Thoracic aorta (tissue), 2 donors: ENCODE results near the gene BRWD1. TPM values are rescaled to one million over a fixed set of nuclear protein-coding genes. Genes with fewer than 3 reads are reported as not detected.

Experiments
- ATAC-seq: fragments of 150-250 bp; one replicate; pipeline ENCODE4 v1.8.0; 2017; ENCODE audit warnings: low read depth; ENCODE audit not compliant: insufficient number of reproducible peaks, low FRiP score
- DNase-seq: peaks from one replicate; pipeline ENCODE4 v3.0.0-alpha.2; 2020; ENCODE audit warnings: low spot score
- H3K27ac ChIP-seq, 2 donors: fragments of 200-600 bp; sonication (generic); 1 replicate in 1 of 2; 2 replicates in 1 of 2; pipeline ENCODE4 v1.5.1; 2016; ENCODE audit warnings: mild to moderate bottlenecking in 2 of 2, moderate library complexity in 2 of 2
- H3K27me3 ChIP-seq: fragments of 200-600 bp; sonication (generic); replicated peaks from 2 replicates; pipeline ENCODE4 v1.6.0; 2016; ENCODE audit warnings: mild to moderate bottlenecking; ENCODE audit not compliant: insufficient read depth
- H3K36me3 ChIP-seq: fragments of 200-600 bp; sonication (generic); one replicate; pipeline ENCODE4 v1.5.1; 2016
- H3K4me1 ChIP-seq, 2 donors: fragments of 200-600 bp; sonication (generic); 1 replicate in 1 of 2; 2 replicates in 1 of 2; pipeline versions ENCODE4 v1.5.1 to v1.6.0; 2016; ENCODE audit warnings: low read depth in 2 of 2, mild to moderate bottlenecking in 1 of 2; ENCODE audit not compliant: control insufficient read depth in 1 of 2
- H3K4me3 ChIP-seq: fragments of 200-600 bp; sonication (generic); 2 replicates; pipeline ENCODE4 v1.5.1; 2016; ENCODE audit warnings: mild to moderate bottlenecking
- H3K9me3 ChIP-seq: fragments of 200-600 bp; sonication (generic); 2 replicates; pipeline ENCODE4 v1.5.1; 2016
- CTCF ChIP-seq: fragments of 200-600 bp; sonication (generic); IDR thresholded peaks from one replicate; pipeline ENCODE4 v1.5.1; 2019; ENCODE audit warnings: antibody characterized with exemption
- total RNA-seq, 2 donors: library from RNA; depleted of rRNA; stranded (reverse); fragments of >200 nt; gene quantifications; one replicate each; pipeline versions ENCODE4 v1.1.0 to v1.2.3, GENCODE V29; 2016

The BRWD1 gene
- total RNA-seq, 2 donors from 2014 or later: 56.0 to 81.6 TPM

GRCh38 chr21:39319814-39320332 lies 6.4 kb upstream of the BRWD1 start:
- Histone ChIP-seq H3K4me1 (peaks cover 0 to 14% of the 10 kb centered on the region in 2 donors), H3K9me3 (no peaks in the 10 kb centered on the region), H3K27me3 (no peaks in the 10 kb centered on the region), H3K36me3 (no peaks in the 10 kb centered on the region), H3K27ac (no peak overlapping the region), H3K4me3 (no peak overlapping the region)
- DNase-seq (no peak), ATAC-seq (no peak)
- no peak for TF ChIP-seq CTCF

GRCh38 chr21:39319251-39319756 lies 5.9 kb upstream of the BRWD1 start:
- peaks cover 3 to 18% of the 10 kb centered on the region in 2 donors for H3K4me1 ChIP-seq
- ATAC-seq (no peak), DNase-seq (no peak)
- no peaks in the 10 kb centered on the region for H3K36me3 ChIP-seq
- TF ChIP-seq CTCF: no peak
- no peaks in the 10 kb centered on the region for H3K9me3 ChIP-seq
- H3K4me3 ChIP-seq: no peak overlapping the region
- no peak overlapping the region for H3K27ac ChIP-seq
- H3K27me3 ChIP-seq: no peaks in the 10 kb centered on the region

GRCh38 chr21:39318091-39318959 lies 4.9 kb upstream of the BRWD1 start:
- no peak for TF ChIP-seq CTCF
- H3K4me1 ChIP-seq: peaks cover 3 to 18% of the 10 kb centered on the region in 2 donors
- no peaks in the 10 kb centered on the region for H3K9me3 ChIP-seq
- H3K27me3 ChIP-seq: no peaks in the 10 kb centered on the region
- no peak overlapping the region for H3K4me3 ChIP-seq
- no peak for ATAC-seq
- no peaks in the 10 kb centered on the region for H3K36me3 ChIP-seq
- H3K27ac ChIP-seq: no peak overlapping the region
- DNase-seq: no peak

- H3K27me3 ChIP-seq: no peaks in the 10 kb centered on the region
- DNase-seq (no peak), ATAC-seq (no peak)
- TF ChIP-seq CTCF: no peak
- H3K27ac ChIP-seq: no peak overlapping the region
- H3K36me3 ChIP-seq: no peaks in the 10 kb centered on the region
- H3K4me1 ChIP-seq: peaks cover 3 to 18% of the 10 kb centered on the region in 2 donors
- no peaks in the 10 kb centered on the region for H3K9me3 ChIP-seq
- H3K4me3 ChIP-seq: no peak overlapping the region
Observed at GRCh38 chr21:39317134-39318090, 4.0 kb upstream of the BRWD1 start.

- H3K4me3 ChIP-seq: no peak overlapping the region
- H3K9me3 ChIP-seq: no peaks in the 10 kb centered on the region
- no peaks in the 10 kb centered on the region for H3K36me3 ChIP-seq
- no peak overlapping the region for H3K27ac ChIP-seq
- TF ChIP-seq CTCF: no peak
- no peaks in the 10 kb centered on the region for H3K27me3 ChIP-seq
- H3K4me1 ChIP-seq: peaks cover 6 to 22% of the 10 kb centered on the region in 2 donors
- no peak for DNase-seq
- no peak for ATAC-seq
Observed at GRCh38 chr21:39316729-39317128, 3.3 kb upstream of the BRWD1 start.
